Lower leg skin (tissue), 3 donors: Measurements from ENCODE around the gene PIGS.

Experiments used
- POLR2A ChIP-seq, 2 donors: fragments of 450-650 bp; IDR thresholded peaks; one replicate each; pipeline ENCODE4 v1.6.1; 2016 to 2017; ENCODE audit warnings: antibody characterized with exemption in 2 of 2, mild to moderate bottlenecking in 1 of 2, moderate library complexity in 1 of 2
- TF ChIP-seq, protein P1 (sequence below), 3 donors: fragments of 450-650 bp; IDR thresholded peaks; one replicate each; pipeline ENCODE4 v1.5.1; 2016; ENCODE audit warnings: antibody characterized with exemption in 3 of 3, mild to moderate bottlenecking in 3 of 3, moderate library complexity in 2 of 3

DNA sequence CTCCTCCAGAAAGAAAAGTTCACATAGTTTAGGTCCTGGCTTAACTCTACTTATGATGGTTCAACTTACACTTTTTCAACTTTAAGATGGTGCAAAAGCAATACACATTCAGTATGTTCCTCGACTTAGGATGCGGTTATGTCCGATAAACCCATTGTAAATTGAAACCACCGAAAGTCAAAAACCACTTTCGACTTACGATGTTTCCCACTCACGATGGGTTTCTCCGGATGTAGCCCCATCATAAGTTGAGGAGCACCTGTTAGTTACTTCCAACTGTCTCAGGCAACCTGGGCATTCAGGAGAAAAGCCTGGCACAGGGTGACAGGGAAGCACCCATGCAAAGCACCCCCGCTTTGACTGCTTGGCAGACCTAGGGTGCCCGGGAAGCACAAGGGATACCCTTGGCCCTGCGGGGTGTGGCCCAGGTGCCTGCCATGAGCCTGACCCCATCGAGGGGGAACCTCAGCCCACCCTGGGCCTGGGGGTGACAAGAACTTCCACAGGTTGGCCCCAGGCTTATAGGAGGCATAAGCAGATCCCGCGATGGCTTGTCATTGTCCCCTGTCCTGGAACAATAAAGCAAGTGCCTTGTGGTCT is 32.9 kb downstream of the PIGS start:
- no peak for TF ChIP-seq POLR2A (IDR thresholded peaks at IDR 0.05)
- TF ChIP-seq, protein P1, sequence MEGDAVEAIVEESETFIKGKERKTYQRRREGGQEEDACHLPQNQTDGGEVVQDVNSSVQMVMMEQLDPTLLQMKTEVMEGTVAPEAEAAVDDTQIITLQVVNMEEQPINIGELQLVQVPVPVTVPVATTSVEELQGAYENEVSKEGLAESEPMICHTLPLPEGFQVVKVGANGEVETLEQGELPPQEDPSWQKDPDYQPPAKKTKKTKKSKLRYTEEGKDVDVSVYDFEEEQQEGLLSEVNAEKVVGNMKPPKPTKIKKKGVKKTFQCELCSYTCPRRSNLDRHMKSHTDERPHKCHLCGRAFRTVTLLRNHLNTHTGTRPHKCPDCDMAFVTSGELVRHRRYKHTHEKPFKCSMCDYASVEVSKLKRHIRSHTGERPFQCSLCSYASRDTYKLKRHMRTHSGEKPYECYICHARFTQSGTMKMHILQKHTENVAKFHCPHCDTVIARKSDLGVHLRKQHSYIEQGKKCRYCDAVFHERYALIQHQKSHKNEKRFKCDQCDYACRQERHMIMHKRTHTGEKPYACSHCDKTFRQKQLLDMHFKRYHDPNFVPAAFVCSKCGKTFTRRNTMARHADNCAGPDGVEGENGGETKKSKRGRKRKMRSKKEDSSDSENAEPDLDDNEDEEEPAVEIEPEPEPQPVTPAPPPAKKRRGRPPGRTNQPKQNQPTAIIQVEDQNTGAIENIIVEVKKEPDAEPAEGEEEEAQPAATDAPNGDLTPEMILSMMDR (IDR thresholded peaks at IDR 0.05) = no peak
